NCI-H1048 (cell line): ENCODE data around the gene PPP2R5C.

Experiments used
- DNase-seq: peaks from one replicate; lab custom pipeline; 2025; lab: John Stamatoyannopoulos, UW

Gene PPP2R5C

GRCh38 chr14:101950100-101950499 is 188.6 kb downstream of the PPP2R5C start:
- no peak for DNase-seq

GRCh38 chr14:101950516-101951215 is 189.2 kb downstream of the PPP2R5C start:
- no peak for DNase-seq

- DNase-seq: no peak
These were observed 191.6 kb downstream of the PPP2R5C start for GRCh38 chr14:101953151-101953550.

GRCh38 chr14:101954501-101954900 is 193.0 kb downstream of the PPP2R5C start:
- no peak for DNase-seq

GRCh38 chr14:101955695-101956161 is 194.2 kb downstream of the PPP2R5C start:
- DNase-seq: no peak

- DNase-seq: no peak
These were observed 194.8 kb downstream of the PPP2R5C start for GRCh38 chr14:101956179-101956885.

GRCh38 chr14:101957406-101958234 is 196.1 kb downstream of the PPP2R5C start:
- DNase-seq: no peak

GRCh38 chr14:101958418-101959180 is 197.1 kb downstream of the PPP2R5C start:
- no peak for DNase-seq

GRCh38 chr14:101959277-101959676 is 197.8 kb downstream of the PPP2R5C start:
- DNase-seq: no peak

GRCh38 chr14:101960225-101960624 is 198.7 kb downstream of the PPP2R5C start:
- DNase-seq: no peak

- DNase-seq: peak; percentile 73
These were observed 199.7 kb downstream of the PPP2R5C start for GRCh38 chr14:101961011-101961721.

- no peak for DNase-seq
These were observed 200.4 kb downstream of the PPP2R5C start for GRCh38 chr14:101961746-101962502.

- DNase-seq: no peak
These were observed 201.0 kb downstream of the PPP2R5C start for GRCh38 chr14:101962503-101962874.

GRCh38 chr14:101963052-101963451 is 201.5 kb downstream of the PPP2R5C start:
- no peak for DNase-seq

GRCh38 chr14:101963656-101964296 is 202.3 kb downstream of the PPP2R5C start:
- DNase-seq: no peak

- peak; percentile 71 for DNase-seq
These were observed 203.0 kb downstream of the PPP2R5C start, which contains the start of gene DYNC1H1 for GRCh38 chr14:101964297-101965180. TSS of gene DYNC1H1 (plus strand) at chr14:101964573. CDS start at chr14:101964692, 119 bp downstream.

GRCh38 chr14:101965181-101965544 is 203.7 kb downstream of the PPP2R5C start:
- DNase-seq: peak; percentile 38

- no peak for DNase-seq
These were observed 204.5 kb downstream of the PPP2R5C start for GRCh38 chr14:101965770-101966722.
